HG02571 (cell line): ENCODE measurements around the gene CUX1.

Source experiments
- ATAC-seq: cut with Tn5 transposase; IDR thresholded peaks from one replicate; pipeline ENCODE4 v1.9.1; 2021; ENCODE audit warnings: mild to moderate bottlenecking, moderate library complexity; ENCODE audit not compliant: unreplicated experiment

Gene CUX1

GRCh38 chr7:101934618-101935017, 117.2 kb downstream of the CUX1 start:
- ATAC-seq: no peak

GRCh38 chr7:101935521-101936141, 118.2 kb downstream of the CUX1 start:
- no peak for ATAC-seq

GRCh38 chr7:101936223-101936610, 118.8 kb downstream of the CUX1 start:
- no peak for ATAC-seq

- no peak for ATAC-seq
Measured at GRCh38 chr7:101936611-101937231, 119.3 kb downstream of the CUX1 start.

GRCh38 chr7:101937717-101938514, 120.5 kb downstream of the CUX1 start:
- ATAC-seq: no peak

GRCh38 chr7:101939136-101939695, 121.8 kb downstream of the CUX1 start:
- no peak for ATAC-seq

- no peak for ATAC-seq
Measured at GRCh38 chr7:101940151-101940550, 122.7 kb downstream of the CUX1 start.

- ATAC-seq: no peak
Measured at GRCh38 chr7:101940830-101941229, 123.4 kb downstream of the CUX1 start.

- no peak for ATAC-seq
Measured at GRCh38 chr7:101941481-101942383, 124.3 kb downstream of the CUX1 start.

GRCh38 chr7:101942603-101943210, 125.3 kb downstream of the CUX1 start:
- no peak for ATAC-seq

- no peak for ATAC-seq
Measured at GRCh38 chr7:101943306-101943705, 125.9 kb downstream of the CUX1 start.

- ATAC-seq: no peak
Measured at GRCh38 chr7:101943889-101944600, 126.6 kb downstream of the CUX1 start.

GRCh38 chr7:101944611-101945010, 127.2 kb downstream of the CUX1 start:
- ATAC-seq: no peak

- no peak for ATAC-seq
Measured at GRCh38 chr7:101945034-101945758, 127.8 kb downstream of the CUX1 start.

GRCh38 chr7:101947899-101948298, 130.5 kb downstream of the CUX1 start:
- no peak for ATAC-seq

GRCh38 chr7:101948650-101949049, 131.2 kb downstream of the CUX1 start:
- no peak for ATAC-seq

GRCh38 chr7:101950450-101951119, 133.2 kb downstream of the CUX1 start:
- no peak for ATAC-seq

GRCh38 chr7:101951757-101952156, 134.3 kb downstream of the CUX1 start:
- no peak for ATAC-seq
